HepG2 (cell line): ENCODE measurements around the gene ZSCAN31. TPM values are rescaled to one million over a fixed set of nuclear protein-coding genes. Genes with fewer than 3 reads are reported as not detected.
A peak's percentile ranks its signal among the peaks of the same experiment; 100 is the strongest.

Experiments
- FOXM1 ChIP-seq: sonication (generic); formaldehyde crosslinking; IDR thresholded peaks from 2 replicates; pipeline ENCODE4 v1.5.0; 2020; ENCODE audit warnings: missing genetic modification reagents
- MLLT10 ChIP-seq: sonication (generic); formaldehyde crosslinking; IDR thresholded peaks from 2 replicates; pipeline ENCODE4 v1.4.0; 2020; ENCODE audit warnings: missing genetic modification reagents
- REST ChIP-seq, 2 experiments: IDR thresholded peaks; 2 replicates each; pipeline ENCODE4 v1.6.1; 2011 to 2012; ENCODE audit warnings: low read length in 2 of 2, borderline replicate concordance in 1 of 2, low read depth in 1 of 2, mild to moderate bottlenecking in 1 of 2, moderate library complexity in 1 of 2
- SPEN ChIP-seq: sonication (generic); formaldehyde crosslinking; IDR thresholded peaks from 2 replicates; pipeline ENCODE4 v1.5.1; 2020; ENCODE audit warnings: low read depth, mild to moderate bottlenecking, missing genetic modification reagents
- TOE1 ChIP-seq: sonication (generic); formaldehyde crosslinking; IDR thresholded peaks from 2 replicates; pipeline ENCODE4 v1.4.0; 2020; ENCODE audit warnings: mild to moderate bottlenecking, missing genetic modification reagents
- ZBED4 ChIP-seq: sonication (generic); formaldehyde crosslinking; IDR thresholded peaks from 2 replicates; pipeline ENCODE4 v1.4.0; 2020; ENCODE audit warnings: missing genetic modification reagents, borderline replicate concordance
- ZBTB44 ChIP-seq: sonication (generic); formaldehyde crosslinking; IDR thresholded peaks from 2 replicates; pipeline ENCODE4 v1.4.0; 2020; ENCODE audit warnings: missing genetic modification reagents
- ZKSCAN8 ChIP-seq: IDR thresholded peaks from 2 replicates; pipeline ENCODE4 v1.6.1; 2016; ENCODE audit warnings: borderline replicate concordance, missing genetic modification reagents, missing compliant biosample characterization
- ZNF609 ChIP-seq: sonication (generic); formaldehyde crosslinking; IDR thresholded peaks from 2 replicates; pipeline ENCODE4 v1.4.0; 2020; ENCODE audit warnings: mild to moderate bottlenecking, missing genetic modification reagents, borderline replicate concordance
- ZNF770 ChIP-seq: sonication (generic); formaldehyde crosslinking; IDR thresholded peaks from 2 replicates; pipeline ENCODE4 v1.5.0; 2020; ENCODE audit warnings: mild to moderate bottlenecking, missing genetic modification reagents
- polyA plus RNA-seq, 8 experiments: library from polyadenylated mRNA; depleted of rRNA in 3 of 8; stranded (reverse) in 7 of 8; unstranded in 1 of 8; fragments of >200 nt; fragmentation: Illumina TruSeq in 4 of 8; extraction: Trizol in 4 of 8; gene quantifications; 2 replicates each; pipeline versions ENCODE4 v1.2.1 to v1.2.3, GENCODE V29; 2011 to 2016; ENCODE audit warnings: low read depth in 4 of 8, missing spikeins in 1 of 8, mixed read lengths in 1 of 8; ENCODE audit not compliant: insufficient read depth in 1 of 8
- total RNA-seq, 5 experiments: library from RNA; depleted of rRNA; stranded (reverse); fragments of >200 nt; fragmentation: Illumina TruSeq; extraction: Trizol; gene quantifications; 2 replicates each; pipeline ENCODE4 v1.2.3, GENCODE V29; 2016; ENCODE audit warnings: low read depth in 1 of 5

Gene ZSCAN31
- total and polyA plus RNA-seq, 2 of the 13 experiments (the other 11 are each of a cell fraction or from before 2014, with no cell fraction given), result 5.3 to 6.2 TPM

GRCh38 chr6:28355743-28356665 lies 20.1 kb upstream of the ZSCAN31 start (continued):
- TF ChIP-seq ZNF770 (CRISPR knock-in tag) (no peak), TOE1 (CRISPR knock-in tag) (no peak), MLLT10 (CRISPR knock-in tag) (no peak), SPEN (CRISPR knock-in tag) (peak; percentile 57; the same call in 1 of the 2 replicates), ZBED4 (CRISPR knock-in tag) (peak; percentile 70), REST (IDR thresholded peaks at IDR 0.05; ENCODE audit: borderline replicate concordance in 1 of 2, low read depth in 1 of 2, low read length in 2 of 2) (no peak), ZNF609 (CRISPR knock-in tag) (no peak), ZBTB44 (CRISPR knock-in tag) (no peak), ZKSCAN8 (no peak), FOXM1 (CRISPR knock-in tag) (no peak)
